Esophagus (tissue), 2 donors: Measurements from ENCODE around the gene OR1E2. TPM values are rescaled to one million over a fixed set of nuclear protein-coding genes. Genes with fewer than 3 reads are reported as not detected.
"Not testable (repeated sequence)": the region's sequence is repeated elsewhere in the genome, so short reads cannot be mapped to it uniquely, and the experiment has no call there.

Experiments used
- H3K27ac ChIP-seq, 2 donors: one replicate each; pipeline ENCODE4 v1.5.1; 2013; ENCODE audit warnings: low read depth in 2 of 2, mild to moderate bottlenecking in 2 of 2, inconsistent platforms in 1 of 2, low read length in 1 of 2, moderate library complexity in 1 of 2
- H3K27me3 ChIP-seq, 2 donors: one replicate each; pipeline ENCODE4 v1.6.1; 2013; ENCODE audit warnings: low read length in 2 of 2, control low read depth in 1 of 2, mild to moderate bottlenecking in 1 of 2; ENCODE audit not compliant: insufficient read depth in 2 of 2, control insufficient read depth in 1 of 2
- H3K36me3 ChIP-seq, 2 donors: one replicate each; pipeline ENCODE4 v1.6.1; 2013; ENCODE audit warnings: low read length in 1 of 2; ENCODE audit not compliant: control insufficient read depth in 2 of 2, insufficient read depth in 2 of 2
- H3K4me1 ChIP-seq, 2 donors: one replicate each; pipeline ENCODE4 v1.6.1; 2013; ENCODE audit warnings: low read length in 1 of 2; ENCODE audit not compliant: control insufficient read depth in 2 of 2, insufficient read depth in 2 of 2
- H3K4me3 ChIP-seq, 2 donors: one replicate each; pipeline ENCODE4 v1.5.1; 2013; ENCODE audit warnings: low read length in 2 of 2, mild to moderate bottlenecking in 2 of 2, low read depth in 1 of 2, moderate library complexity in 1 of 2
- H3K9me3 ChIP-seq, 2 donors: one replicate each; pipeline ENCODE4 v1.6.1; 2013; ENCODE audit warnings: mild to moderate bottlenecking in 2 of 2, low read depth in 1 of 2, low read length in 1 of 2, moderate library complexity in 1 of 2; ENCODE audit not compliant: control insufficient read depth in 2 of 2, insufficient read depth in 1 of 2
- WGBS, 2 donors: extraction: QIAGEN DNeasy Blood & Tissue Kit; methylation state at CpG; one replicate each; pipeline ENCODE4 v1.1.7; 2013; 5-methylcytosine and 5-hydroxymethylcytosine counted together
- polyA plus RNA-seq, 2 donors: library from polyadenylated mRNA; stranded (reverse); fragments of 200-250 nt; gene quantifications; one replicate each; pipeline ENCODE4 v1.2.3, GENCODE V29; 2013
- donor health status: healthy with polysubstance abuse.
- donor health status: Bipolar disorder and iron deficiency.

OR1E2 gene
- polyA plus RNA-seq, 2 donors, result not detected

DNA sequence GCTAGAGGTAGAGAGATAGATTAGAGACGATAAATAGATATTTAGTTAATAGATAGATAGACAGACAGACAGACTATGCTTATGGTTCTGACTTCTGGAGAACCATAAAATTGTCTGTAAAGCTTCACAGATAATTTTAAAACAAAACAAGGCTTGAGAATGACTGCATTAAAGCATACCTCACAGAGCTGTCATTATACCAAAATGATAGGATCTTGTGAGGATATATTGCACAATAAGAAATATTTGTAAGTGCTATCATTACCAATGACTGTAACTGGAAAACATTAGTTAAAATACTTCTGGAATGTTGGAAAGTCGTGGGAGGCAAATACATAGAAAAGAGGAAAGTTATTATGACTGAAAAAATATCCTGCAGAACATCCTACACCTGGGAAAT, 31.9 kb downstream of the OR1E2 start:
- H3K4me3 ChIP-seq, result no peak overlapping the region
- no peaks in the 10 kb centered on the region for H3K36me3 ChIP-seq
- no peaks in the 10 kb centered on the region for H3K27me3 ChIP-seq
- no peaks in the 10 kb centered on the region for H3K9me3 ChIP-seq
- 60 to 61% methylated on average over 2 of the region's 2 CpGs for WGBS, 2 donors
- H3K27ac ChIP-seq, result no peak overlapping the region
- no peaks in the 10 kb centered on the region for H3K4me1 ChIP-seq

DNA sequence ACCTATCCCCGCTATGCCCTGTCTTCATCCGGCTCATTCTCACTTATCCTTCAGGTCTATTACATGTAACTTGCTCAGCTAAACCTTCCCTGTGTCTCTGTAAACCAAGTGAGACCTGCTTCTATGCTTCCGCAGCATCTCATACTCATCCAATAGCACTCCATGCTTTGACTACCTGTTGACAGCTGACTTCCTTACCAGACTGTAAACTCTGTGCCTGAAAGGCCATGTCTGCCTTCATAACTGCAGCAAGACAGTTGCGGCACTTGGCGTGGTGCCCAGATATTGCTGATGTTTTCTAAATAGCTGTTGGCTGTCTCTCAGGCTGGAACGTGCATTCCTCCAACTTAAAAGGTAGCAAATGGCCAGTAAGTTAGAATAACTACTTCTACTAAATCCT, 33.6 kb downstream of the OR1E2 start:
- 49 to 52% methylated on average over 6 of the region's 6 CpGs for WGBS, 2 donors
- H3K4me3 ChIP-seq, result no peak overlapping the region
- no peaks in the 10 kb centered on the region for H3K9me3 ChIP-seq

DNA sequence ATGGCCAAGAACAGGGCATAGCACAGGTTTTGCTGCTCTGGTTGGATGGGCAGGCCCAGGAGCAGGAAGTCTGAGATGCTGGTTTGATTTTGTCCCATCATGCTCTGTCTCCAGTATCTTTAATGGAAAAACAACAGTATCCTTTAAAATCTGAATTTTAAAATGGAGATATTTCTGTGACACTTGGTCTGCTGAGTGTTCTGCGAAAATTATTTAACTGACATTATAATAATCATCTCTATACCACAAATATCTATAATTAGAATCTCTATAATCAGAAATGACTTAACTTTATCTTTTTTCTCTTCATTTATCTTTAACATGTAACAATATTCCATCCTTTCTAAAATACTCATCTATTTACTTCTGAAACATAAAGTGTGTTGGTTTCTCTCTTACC, 35.3 kb downstream of the OR1E2 start, which contains the start of gene OR1E1:
OR1E1 (minus strand) TSS at position 101 of the 400 bp plus-strand sequence; CDS start at position 101, 0 bp downstream.
- no peak within 1 kb of the TSS for H3K27ac ChIP-seq
- no peaks in the 10 kb centered on the region for H3K27me3 ChIP-seq
- no peak within 1 kb of the TSS for H3K4me3 ChIP-seq
- 82 to 88% methylated on average over 1 of the region's 1 CpG for WGBS, 2 donors
- H3K4me1 ChIP-seq, result no peaks in the 10 kb centered on the region
- H3K9me3 ChIP-seq, result no peaks in the 10 kb centered on the region
- H3K36me3 ChIP-seq, result no peaks in the 10 kb centered on the region

More for the DNA sequence above, 33.6 kb downstream of the OR1E2 start:
- Histone ChIP-seq H3K4me1 (no peaks in the 10 kb centered on the region), H3K27ac (no peak overlapping the region), H3K27me3 (no peaks in the 10 kb centered on the region), H3K36me3 (no peaks in the 10 kb centered on the region)

DNA sequence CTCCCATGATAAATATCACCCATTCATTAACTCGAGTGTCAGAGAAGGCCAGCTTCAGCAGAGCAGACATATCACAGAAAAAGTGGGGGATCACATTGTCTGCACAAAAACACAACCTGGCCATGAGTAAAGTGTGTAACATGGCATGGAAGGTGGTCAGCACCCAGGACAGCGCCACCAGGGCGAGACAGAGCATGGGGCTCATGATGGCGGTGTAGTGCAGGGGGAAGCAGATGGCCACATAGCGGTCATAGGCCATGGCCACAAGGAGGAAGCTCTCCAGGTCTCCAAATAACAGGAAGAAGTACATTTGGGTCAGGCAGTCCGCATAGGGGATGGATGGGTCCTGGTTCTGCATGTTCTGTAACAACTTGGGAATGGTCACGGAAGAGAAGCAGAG, 35.8 kb downstream of the OR1E2 start:
- H3K27ac ChIP-seq, H3K4me1 ChIP-seq, H3K9me3 ChIP-seq, H3K27me3 ChIP-seq, H3K4me3 ChIP-seq, H3K36me3 ChIP-seq: not testable (repeated sequence)
- WGBS, 2 donors, result 47 to 54% methylated on average over 7 of the region's 7 CpGs

DNA sequence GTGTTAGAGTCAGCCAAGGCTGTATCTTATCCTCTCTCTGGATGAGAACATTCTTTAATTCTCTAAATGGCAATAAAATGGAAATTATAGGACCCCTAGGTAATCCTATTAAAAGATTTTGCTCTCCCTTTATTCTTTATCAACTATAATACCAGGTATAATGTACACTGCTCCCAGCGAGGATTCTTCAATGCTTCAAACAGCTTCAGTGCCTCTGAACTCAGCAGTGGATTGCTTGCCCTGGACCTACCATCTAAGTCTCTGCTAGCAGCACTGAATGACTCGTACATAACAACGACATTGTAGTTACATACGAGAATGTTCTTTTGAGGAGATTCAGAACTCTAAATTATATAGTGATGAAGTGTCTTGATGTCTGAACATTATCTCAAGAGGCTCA, 43.9 kb downstream of the OR1E2 start:
- H3K27ac ChIP-seq, result no peak overlapping the region
- peaks cover 4 to 5% of the 10 kb centered on the region in 2 donors for H3K9me3 ChIP-seq
- H3K4me1 ChIP-seq, result peaks cover 0 to 4% of the 10 kb centered on the region in 2 donors
- H3K36me3 ChIP-seq, result no peaks in the 10 kb centered on the region
- no peak overlapping the region for H3K4me3 ChIP-seq
- H3K27me3 ChIP-seq, result peaks cover 3% of the 10 kb centered on the region in 2 donors
- 68 to 73% methylated on average over 4 of the region's 4 CpGs for WGBS, 2 donors

DNA sequence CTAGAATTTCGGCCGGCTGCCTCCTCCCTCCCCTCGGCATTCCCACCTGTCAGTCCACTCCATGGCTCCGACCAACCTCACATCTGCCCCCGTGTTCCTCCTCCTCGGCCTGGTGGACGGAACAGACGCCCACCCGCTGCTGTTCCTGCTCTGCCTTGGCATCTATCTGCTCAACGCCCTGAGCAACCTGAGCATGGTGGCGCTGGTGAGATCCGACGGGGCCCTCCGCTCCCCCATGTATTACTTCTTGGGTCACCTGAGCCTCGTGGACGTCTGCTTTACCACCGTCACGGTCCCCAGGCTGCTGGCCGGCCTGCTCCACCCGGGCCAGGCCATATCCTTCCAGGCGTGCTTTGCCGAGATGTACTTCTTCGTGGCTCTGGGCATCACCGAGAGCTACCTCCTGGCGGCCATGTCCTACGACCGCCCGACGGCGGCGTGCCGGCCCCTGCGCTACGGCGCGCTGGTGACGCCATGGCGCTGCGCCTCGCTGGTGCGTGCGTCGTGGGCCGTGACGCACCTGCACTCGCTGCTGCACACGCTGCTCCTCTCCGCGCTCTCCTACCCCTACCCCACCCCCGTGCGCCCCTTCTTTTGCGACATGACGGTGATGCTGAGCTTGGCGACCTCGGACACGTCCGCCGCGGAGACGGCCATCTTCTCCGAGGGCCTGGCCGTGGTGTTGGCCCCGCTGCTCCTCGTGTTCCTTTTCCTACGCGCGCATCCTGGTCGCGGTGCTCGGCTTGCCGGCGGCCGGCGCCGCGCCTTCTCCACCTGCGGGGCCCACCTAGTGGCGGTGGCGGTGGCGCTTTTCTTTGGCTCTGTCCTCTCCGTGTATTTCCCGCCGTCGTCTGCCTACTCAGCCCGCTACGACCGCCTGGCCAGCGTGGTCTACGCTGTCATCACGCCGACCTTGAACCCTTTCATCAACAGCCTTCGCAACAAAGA, 47.5 kb downstream of the OR1E2 start, which contains the start of gene OR3A2:
OR3A2 (minus strand) TSS at position 440 of the 948 bp plus-strand sequence.
- Histone ChIP-seq H3K4me1 (peaks cover 0 to 4% of the 10 kb centered on the region in 2 donors), H3K27me3 (peaks cover 3% of the 10 kb centered on the region in 2 donors), H3K36me3 (no peaks in the 10 kb centered on the region), H3K4me3 (no peak within 1 kb of the TSS), H3K27ac (no peak within 1 kb of the TSS), H3K9me3 (peaks cover 4 to 5% of the 10 kb centered on the region in 2 donors)
- WGBS, 2 donors, result 31 to 34% methylated on average over 90 to 92 of the region's 92 CpGs

Other genes with a start within 250 kb of the OR1E2 start
- not detected for gene OR1A2, start 236.3 kb downstream of the OR1E2 start, polyA plus RNA-seq
- gene OR1A1, start 226.2 kb downstream of the OR1E2 start, polyA plus RNA-seq, result not detected
- not detected for gene OR3A1, start 135.5 kb downstream of the OR1E2 start, polyA plus RNA-seq
- gene OR3A2, start 47.5 kb downstream of the OR1E2 start, polyA plus RNA-seq, result not detected
- gene OR1E1, start 35.4 kb downstream of the OR1E2 start, polyA plus RNA-seq, result not detected
- not detected for gene OR3A3, start 22.5 kb downstream of the OR1E2 start, polyA plus RNA-seq
- gene SPATA22, start 38.0 kb upstream of the OR1E2 start, polyA plus RNA-seq, result under 1 TPM in 1 of 2 donors, not detected in 1; 0.02 TPM
- under 1 TPM; 0.38 to 0.61 TPM for gene ASPA, start 42.2 kb upstream of the OR1E2 start, polyA plus RNA-seq
- gene TRPV3, start 124.0 kb upstream of the OR1E2 start, polyA plus RNA-seq, result under 1 TPM; 0.16 to 0.83 TPM
- 1 to 10 TPM; 1.3 to 4.7 TPM for gene TRPV1, start 175.6 kb upstream of the OR1E2 start, polyA plus RNA-seq
- 1 to 10 TPM; 7.2 to 8.5 TPM for gene SHPK, start 202.4 kb upstream of the OR1E2 start, polyA plus RNA-seq
- 1 to 10 TPM; 3.6 to 4.1 TPM for gene CTNS, start 202.9 kb upstream of the OR1E2 start, polyA plus RNA-seq
- 100 to 1,000 TPM; 158 to 248 TPM for gene TAX1BP3, start 234.7 kb upstream of the OR1E2 start, polyA plus RNA-seq
- gene EMC6, start 235.0 kb upstream of the OR1E2 start, polyA plus RNA-seq, result 10 to 100 TPM; 50.6 to 73.3 TPM